NCI-H146 treated with DMSO at 0.1 percent for 48 hours (cell line): ENCODE results near the gene HIPK1.

Source experiments
- DNase-seq: peaks from one replicate; lab custom pipeline; 2025; ENCODE audit not compliant: unreplicated experiment; lab: John Stamatoyannopoulos, UW

HIPK1 gene

GRCh38 chr1:113928941-113929749 is at the start of gene HIPK1:
Gene HIPK1, plus strand, starts transcription at chr1:113929324.
- peak; percentile 89 for DNase-seq

GRCh38 chr1:113879739-113880038 is 49.4 kb upstream of the HIPK1 start:
- no peak for DNase-seq

DNA sequence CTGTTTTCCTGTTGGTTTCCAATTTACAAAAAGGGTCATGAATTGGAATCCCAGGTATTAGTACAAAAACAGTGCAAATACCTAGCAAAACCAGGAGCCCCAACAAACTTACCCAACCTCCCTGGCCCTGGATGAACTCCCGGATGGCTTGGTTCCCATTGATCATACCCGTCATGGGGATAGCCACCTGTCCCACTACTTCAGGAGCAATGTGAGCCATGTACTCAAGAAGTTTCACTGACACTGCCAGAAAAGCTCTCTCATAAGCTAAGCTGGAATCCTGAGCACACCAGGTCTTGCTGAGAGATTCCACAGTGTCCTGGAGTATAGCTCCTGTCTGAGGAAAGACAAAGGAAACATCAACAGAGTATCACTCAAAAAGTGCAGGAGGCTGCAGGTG is 47.5 kb upstream of the HIPK1 start:
- DNase-seq, result no peak

DNA sequence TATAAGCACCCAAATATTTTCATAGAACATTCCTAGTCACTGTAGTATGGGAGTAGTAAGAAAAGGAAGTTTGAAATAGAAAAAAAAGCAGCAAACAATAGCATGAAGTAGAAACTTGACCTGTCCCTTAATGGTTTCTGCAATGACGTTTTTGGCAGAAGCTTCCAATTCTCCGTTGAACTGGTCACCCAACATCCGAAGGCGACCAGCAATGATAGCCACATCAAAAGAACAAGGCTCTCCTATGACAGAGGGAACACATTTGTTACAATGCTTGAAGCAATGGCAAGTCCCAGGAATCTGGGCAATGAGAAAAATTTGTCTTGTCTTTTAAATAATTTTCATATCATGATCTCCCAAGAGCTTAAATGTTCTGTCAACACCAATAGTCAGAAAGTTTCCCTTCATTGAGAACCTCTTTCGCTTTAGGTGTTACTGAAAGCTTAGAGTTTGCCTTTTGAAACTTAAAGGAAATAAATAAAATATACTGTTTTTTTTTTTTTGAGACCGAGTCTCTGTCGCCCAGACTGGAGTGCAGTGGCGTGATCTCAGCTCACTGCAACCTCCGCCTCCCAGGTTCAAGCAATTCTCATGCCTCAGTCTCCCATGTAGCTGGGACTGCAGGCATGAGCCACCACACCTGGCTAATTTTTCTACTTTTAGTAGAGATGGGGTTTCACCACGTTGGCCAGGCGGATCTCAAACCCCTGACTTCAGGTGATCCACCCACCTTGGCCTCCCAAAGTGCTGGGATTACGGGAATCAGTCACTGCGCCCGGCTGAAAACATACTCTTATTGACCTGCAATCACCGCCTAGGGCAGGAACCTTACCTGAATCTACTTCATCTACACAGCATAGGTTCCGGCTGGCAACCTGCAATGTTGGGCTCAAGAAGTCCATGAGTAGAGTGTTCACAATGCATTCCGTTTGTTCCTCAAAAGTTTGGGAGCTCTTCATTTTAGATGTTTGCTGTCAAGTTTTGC is 42.4 kb upstream of the HIPK1 start:
- DNase-seq, result no peak

DNA sequence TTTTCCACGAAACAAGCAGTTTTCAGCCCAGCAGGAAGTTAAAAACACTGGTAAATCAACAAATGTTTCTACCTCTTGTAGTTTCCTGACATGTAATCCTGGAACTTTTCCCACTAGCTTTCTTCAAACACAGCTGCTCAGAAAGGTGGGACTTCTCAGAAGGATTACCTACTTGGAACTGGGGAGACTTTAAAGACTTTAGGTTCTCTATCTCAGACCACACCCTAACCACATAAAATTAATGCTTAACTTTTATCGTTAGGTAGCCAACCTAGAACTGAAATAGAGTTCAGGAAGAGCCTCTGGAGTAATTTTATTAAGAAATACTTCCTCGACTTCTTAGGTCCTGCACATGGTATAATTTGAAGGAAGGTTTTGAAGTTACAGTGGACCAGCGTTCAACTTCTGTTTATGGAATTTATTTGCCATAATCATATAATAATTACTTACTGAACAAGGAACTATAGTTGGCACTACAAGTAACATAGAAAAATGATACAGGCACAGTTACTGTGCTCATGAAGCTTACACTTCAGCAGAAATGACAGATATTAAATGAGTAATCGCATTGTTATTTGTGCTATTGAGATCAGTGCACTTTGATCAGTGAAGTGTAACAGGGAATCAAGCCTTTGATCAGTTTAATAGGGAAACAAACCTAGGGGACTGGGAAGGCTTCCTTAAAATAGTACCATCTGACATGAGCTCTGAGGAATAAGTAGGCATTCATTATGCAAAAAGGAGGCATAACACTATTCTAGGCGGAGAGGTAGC is 41.5 kb upstream of the HIPK1 start, which contains the start of gene BCL2L15:
TSS of gene BCL2L15 (minus strand) at position 180 of the 774 bp plus-strand sequence. CDS start 206 bp downstream, outside the sequence.
- no peak for DNase-seq

DNA sequence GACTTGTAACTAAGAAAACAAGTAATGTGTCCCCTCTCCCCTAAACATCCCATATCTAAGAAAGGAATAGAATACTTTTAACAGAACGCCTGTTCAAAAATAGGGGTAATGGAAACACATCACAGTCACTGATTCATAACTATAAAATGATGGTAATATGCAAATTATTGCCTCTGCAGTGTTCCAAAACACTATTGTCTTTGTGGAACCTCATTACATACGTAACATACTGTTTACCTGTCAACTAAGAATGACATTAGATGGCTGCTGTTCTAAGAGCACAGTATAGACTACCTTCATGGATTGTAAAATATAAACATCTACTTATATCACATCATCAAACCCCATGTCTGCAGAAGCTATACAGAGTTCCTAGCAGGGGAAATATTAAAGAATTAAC is 38.3 kb upstream of the HIPK1 start:
- DNase-seq, result no peak

GRCh38 chr1:113891631-113892220 is 37.4 kb upstream of the HIPK1 start:
- DNase-seq, result no peak

- DNase-seq, result no peak
These were observed 35.9 kb upstream of the HIPK1 start for GRCh38 chr1:113893267-113893666.

- DNase-seq, result no peak
These were observed 34.0 kb upstream of the HIPK1 start for GRCh38 chr1:113895098-113895497.

DNA sequence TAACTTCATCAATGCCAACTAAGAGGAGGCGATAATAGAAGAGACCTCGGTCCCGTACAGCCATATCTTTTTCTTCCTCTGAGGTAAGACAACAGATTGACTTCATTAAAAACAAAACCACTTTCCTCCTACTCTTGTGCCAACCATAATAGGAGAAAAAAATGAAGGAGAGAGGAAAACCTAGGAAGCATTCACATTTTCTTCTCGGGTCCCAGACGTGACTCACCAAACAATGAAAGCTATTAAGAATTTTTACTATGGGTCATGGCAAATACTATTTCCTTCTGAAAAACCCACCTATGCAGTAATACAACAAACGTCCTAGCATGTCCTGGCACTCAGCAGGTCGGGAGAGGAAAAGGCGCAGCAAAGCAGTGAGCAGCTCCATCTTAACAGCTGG is 33.2 kb upstream of the HIPK1 start:
- no peak for DNase-seq

DNA sequence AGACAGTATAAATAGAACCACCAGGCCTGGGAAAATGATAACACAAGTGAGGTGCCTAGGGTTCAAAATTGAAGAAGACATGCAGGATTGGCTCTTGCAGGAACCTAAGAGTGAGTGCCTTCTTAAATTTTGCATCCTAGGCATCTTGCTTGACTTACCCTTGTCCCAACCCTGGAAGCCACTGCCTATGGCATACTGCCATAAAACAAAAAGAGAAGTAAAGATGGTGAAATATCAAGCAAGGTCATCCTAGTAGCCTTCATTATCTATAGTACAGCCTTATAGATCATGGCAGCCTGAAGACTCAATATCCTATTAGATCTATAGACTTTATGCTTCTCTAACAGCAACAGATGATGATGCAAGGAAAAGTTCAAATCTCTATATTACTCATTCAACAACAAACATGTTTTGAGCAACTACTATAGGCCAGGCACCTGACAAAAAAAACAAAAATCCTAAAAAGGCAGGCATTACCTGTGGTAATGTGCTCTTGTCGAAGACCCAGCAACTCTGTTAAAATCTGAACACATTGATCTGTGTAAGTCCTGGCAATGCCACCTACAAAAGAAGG is 30.8 kb upstream of the HIPK1 start:
- DNase-seq, result no peak

DNA sequence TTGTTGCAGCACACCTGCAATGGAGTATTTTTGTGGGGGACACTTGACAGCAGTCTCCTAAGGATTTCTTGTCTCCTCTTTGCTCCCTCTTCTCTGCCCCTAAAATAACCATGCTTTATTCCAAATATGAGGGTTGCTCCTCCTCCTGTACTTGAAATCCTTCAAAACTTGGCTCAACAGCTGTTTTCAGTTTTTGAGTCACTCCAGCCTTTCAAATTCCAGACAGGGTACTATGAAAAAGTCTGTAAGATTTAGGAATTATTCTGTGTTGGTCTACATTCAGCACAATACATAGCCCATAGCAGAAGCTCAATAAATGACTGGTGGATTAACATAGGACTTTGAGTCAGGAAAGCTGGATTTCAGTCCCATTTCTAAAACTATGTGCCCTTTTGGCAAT is 30.0 kb upstream of the HIPK1 start:
- DNase-seq, result no peak

GRCh38 chr1:113901191-113901590 is 27.9 kb upstream of the HIPK1 start:
- no peak for DNase-seq

GRCh38 chr1:113903501-113904292 is 25.4 kb upstream of the HIPK1 start:
- no peak for DNase-seq

DNA sequence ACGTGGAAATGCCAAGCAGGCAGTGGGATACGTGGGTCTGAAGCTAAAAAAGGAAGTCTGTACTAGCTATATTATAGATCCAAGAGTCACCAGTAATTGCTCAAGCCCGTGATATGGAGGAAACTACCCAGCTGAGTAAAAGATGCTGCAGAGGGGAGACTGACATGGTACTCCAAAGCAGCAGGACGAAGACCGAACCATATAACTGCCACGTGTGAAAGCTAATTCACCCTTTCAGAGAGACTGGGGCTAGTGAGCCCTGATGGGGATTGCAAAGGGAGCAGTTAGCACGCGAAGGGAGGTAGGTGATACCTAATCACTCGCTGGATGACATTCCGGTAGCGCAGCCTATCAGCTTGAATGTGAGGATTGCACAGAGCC is 24.8 kb upstream of the HIPK1 start:
- DNase-seq, result peak; percentile 74

GRCh38 chr1:113904674-113905434 is 24.3 kb upstream of the HIPK1 start, which contains the start of the genes AP4B1 and DCLRE1B:
Gene AP4B1, minus strand, starts transcription at chr1:113904799. Its CDS starts 82 bp downstream, at chr1:113904717.
Gene DCLRE1B, plus strand, starts transcription at chr1:113905326. Its CDS starts 261 bp downstream, at chr1:113905587.
- DNase-seq, result peak; percentile 98

- DNase-seq, result peak; percentile 30
These were observed 23.7 kb upstream of the HIPK1 start for GRCh38 chr1:113905435-113905861.

DNA sequence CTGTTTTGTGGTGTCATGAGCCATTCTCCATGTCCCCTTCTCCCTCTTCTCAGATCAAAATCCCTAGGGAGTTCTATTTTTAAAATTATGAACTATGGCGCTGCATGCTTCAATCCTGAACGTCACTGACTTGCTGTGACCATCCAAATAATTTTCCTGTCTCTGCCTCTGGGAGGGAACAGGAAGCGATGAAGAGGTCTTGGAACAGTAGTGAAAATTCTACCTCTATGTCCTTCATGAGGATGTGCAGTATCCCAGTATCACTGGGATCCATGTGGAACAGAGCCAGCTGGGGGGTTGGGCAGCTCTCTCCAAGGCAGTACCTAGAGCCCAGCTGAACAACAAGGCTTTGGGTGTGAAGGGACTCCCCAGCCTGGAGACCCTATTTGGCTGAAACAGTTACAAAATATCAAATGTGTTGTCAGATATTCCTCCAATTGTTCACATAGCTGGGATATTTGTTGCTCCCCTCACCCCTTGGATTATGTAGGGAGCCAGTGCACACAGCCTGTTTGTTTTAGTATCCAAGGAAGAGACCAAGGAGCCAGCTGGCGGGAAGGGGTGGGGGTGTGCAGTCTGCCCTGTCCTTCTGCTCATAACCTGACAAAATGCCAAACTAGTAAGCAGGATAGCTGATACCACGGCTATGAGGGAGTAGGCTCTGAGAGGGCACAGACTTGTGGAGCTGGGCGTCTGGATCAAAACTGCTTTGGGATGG is 16.4 kb upstream of the HIPK1 start:
- DNase-seq, result no peak
